Liver (tissue), 9 donors: Measurements from ENCODE around the gene SLC25A13. TPM values are rescaled to one million over a fixed set of nuclear protein-coding genes. Genes with fewer than 3 reads are reported as not detected.

Experiments
- DNase-seq: peaks from one replicate; pipeline ENCODE4 v3.0.0-alpha.2; 2017; ENCODE audit warnings: low spot score
- H3K27ac ChIP-seq, 2 donors: one replicate each; pipeline ENCODE4 v1.7.0; 2013; ENCODE audit warnings: inconsistent platforms in 2 of 2, low read length in 2 of 2, control low read depth in 1 of 2, low read depth in 1 of 2, mild to moderate bottlenecking in 1 of 2
- H3K27me3 ChIP-seq, 4 donors: one replicate each; pipeline versions ENCODE4 v1.6.1 to v1.7.0; 2013; ENCODE audit warnings: low read length in 3 of 4, inconsistent platforms in 1 of 4, mild to moderate bottlenecking in 1 of 4, moderate library complexity in 1 of 4; ENCODE audit not compliant: control insufficient read depth in 4 of 4, insufficient read depth in 4 of 4
- H3K36me3 ChIP-seq, 4 donors: one replicate each; pipeline versions ENCODE4 v1.6.1 to v1.7.0; 2013; ENCODE audit warnings: low read length in 3 of 4, mild to moderate bottlenecking in 3 of 4, low read depth in 1 of 4, moderate library complexity in 1 of 4; ENCODE audit not compliant: control insufficient read depth in 4 of 4, insufficient read depth in 3 of 4
- H3K4me1 ChIP-seq, 4 donors: one replicate each; pipeline versions ENCODE4 v1.6.1 to v1.7.0; 2013; ENCODE audit warnings: low read length in 3 of 4, mild to moderate bottlenecking in 3 of 4, moderate library complexity in 1 of 4; ENCODE audit not compliant: control insufficient read depth in 4 of 4, insufficient read depth in 4 of 4
- H3K4me3 ChIP-seq, 3 donors: one replicate each; pipeline versions ENCODE4 v1.6.1 to v1.7.0; 2013; ENCODE audit warnings: low read length in 3 of 3, control low read depth in 1 of 3, low read depth in 1 of 3, mild to moderate bottlenecking in 1 of 3
- H3K9ac ChIP-seq, 2 donors: one replicate each; pipeline ENCODE4 v1.7.0; 2013; ENCODE audit warnings: low read length in 2 of 2, mild to moderate bottlenecking in 2 of 2, moderate library complexity in 2 of 2, control low read depth in 1 of 2, low read depth in 1 of 2
- H3K9me3 ChIP-seq, 4 donors: one replicate each; pipeline versions ENCODE4 v1.6.1 to v1.7.0; 2013; ENCODE audit warnings: low read length in 3 of 4; ENCODE audit not compliant: control insufficient read depth in 4 of 4
- ATF3 ChIP-seq: IDR thresholded peaks from 2 replicates; pipeline ENCODE4 v1.6.1; 2016; ENCODE audit warnings: antibody characterized with exemption
- CTCF ChIP-seq: fragments of 150-350 bp; IDR thresholded peaks from 2 replicates; pipeline ENCODE4 v1.5.1; 2017; ENCODE audit warnings: improper control_type of control experiment, low read depth, low read length; ENCODE audit not compliant: missing input control
- EGR1 ChIP-seq, 2 donors: IDR thresholded peaks; 2 replicates each; pipeline ENCODE4 v1.6.1; 2016 to 2018; ENCODE audit warnings: antibody characterized with exemption in 2 of 2, low read depth in 2 of 2
- FOXA1 ChIP-seq: IDR thresholded peaks from 2 replicates; pipeline ENCODE4 v1.6.1; 2016; ENCODE audit warnings: antibody characterized with exemption
- GABPA ChIP-seq, 2 donors: IDR thresholded peaks in 1 of 2; conservative IDR thresholded peaks in 1 of 2; 2 replicates each; pipeline ENCODE4 v1.6.1; 2016; ENCODE audit warnings: antibody characterized with exemption in 2 of 2, mild to moderate bottlenecking in 1 of 2, moderate library complexity in 1 of 2
- HNF4A ChIP-seq, 2 donors: conservative IDR thresholded peaks; 2 replicates each; pipeline ENCODE4 v1.6.1; 2016; ENCODE audit warnings: antibody characterized with exemption in 2 of 2, mild to moderate bottlenecking in 2 of 2
- HNF4G ChIP-seq: IDR thresholded peaks from 2 replicates; pipeline ENCODE4 v1.6.1; 2016; ENCODE audit warnings: antibody characterized with exemption
- JUND ChIP-seq, 2 donors: IDR thresholded peaks; 2 replicates each; pipeline ENCODE4 v1.6.1; 2016; ENCODE audit warnings: antibody characterized with exemption in 2 of 2
- NR2F2 ChIP-seq: IDR thresholded peaks from 2 replicates; pipeline ENCODE4 v1.6.1; 2016; ENCODE audit warnings: antibody characterized with exemption
- RAD21 ChIP-seq, 2 donors: IDR thresholded peaks; 2 replicates each; pipeline ENCODE4 v1.6.1; 2016; ENCODE audit warnings: antibody characterized with exemption in 2 of 2, mild to moderate bottlenecking in 2 of 2
- RXRA ChIP-seq, 2 donors: IDR thresholded peaks; 2 replicates each; pipeline ENCODE4 v1.6.1; 2017 to 2018; ENCODE audit warnings: antibody characterized with exemption in 2 of 2, mild to moderate bottlenecking in 1 of 2
- SP1 ChIP-seq: IDR thresholded peaks from 2 replicates; pipeline ENCODE4 v1.6.1; 2018; ENCODE audit warnings: antibody characterized with exemption, mild to moderate bottlenecking
- YY1 ChIP-seq: IDR thresholded peaks from 2 replicates; pipeline ENCODE4 v1.6.1; 2016; ENCODE audit warnings: antibody characterized with exemption, mild to moderate bottlenecking
- WGBS: extraction: QIAGEN DNeasy Blood & Tissue Kit; methylation state at CpG from one replicate; pipeline ENCODE4 v1.1.7; 2013; 5-methylcytosine and 5-hydroxymethylcytosine counted together
- polyA plus RNA-seq, 2 donors: library from polyadenylated mRNA; stranded (reverse) in 1 of 2; unstranded in 1 of 2; fragments of 200-250 nt in 1 of 2; fragments of >200 nt in 1 of 2; fragmentation: Nextera tagmentation in 1 of 2; extraction: Ambion mirVana in 1 of 2; gene quantifications; one replicate each; pipeline versions ENCODE4 v1.2.1 to v1.2.3, GENCODE V29; 2013 to 2015
- total RNA-seq, 2 donors: library from RNA; depleted of rRNA; stranded (reverse); fragments of >200 nt; gene quantifications; one replicate each; pipeline ENCODE4 v1.2.3, GENCODE V29; 2014
- TF ChIP-seq, protein P1 (sequence below): IDR thresholded peaks from 2 replicates; pipeline ENCODE4 v1.6.1; 2016; ENCODE audit warnings: antibody characterized with exemption, mild to moderate bottlenecking
- TF ChIP-seq, protein P2 (sequence below): IDR thresholded peaks from 2 replicates; pipeline ENCODE4 v1.6.1; 2016; ENCODE audit warnings: antibody characterized with exemption
- TF ChIP-seq, protein P3 (sequence below): IDR thresholded peaks from 2 replicates; pipeline ENCODE4 v1.6.1; 2016; ENCODE audit warnings: antibody characterized with exemption
- donor health status: healthy.
- donor health status: healthy.
- donor health status: healthy.
- donor health status: healthy.
- donor health status: healthy.

Gene SLC25A13
- total and polyA plus RNA-seq, 4 donors: 45.6 to 116 (median 63.9) TPM

DNA sequence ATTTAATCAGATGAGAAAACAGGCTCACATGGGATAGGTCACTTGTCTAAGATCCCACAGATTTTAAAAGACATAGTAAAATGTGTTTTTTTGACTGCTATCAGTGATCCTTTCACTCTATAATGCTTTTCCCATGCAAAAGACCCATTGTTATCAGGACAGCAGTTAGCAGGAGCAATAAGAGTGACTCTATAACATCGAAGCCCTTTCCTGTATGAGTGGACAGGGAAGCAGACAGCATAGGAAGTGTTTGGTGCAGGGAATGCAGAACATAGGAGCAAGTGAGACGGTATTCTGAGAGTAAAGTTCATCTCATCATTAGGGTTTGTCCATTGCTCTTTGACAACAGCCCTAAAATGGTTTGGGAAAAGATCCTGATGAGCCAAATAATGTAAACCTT lies 68.5 kb downstream of the SLC25A13 start:
- DNase-seq: no peak
- Histone ChIP-seq H3K9ac (no peak overlapping the region), H3K27ac (no peak overlapping the region), H3K4me3 (no peak overlapping the region), H3K4me1 (peaks cover 2 to 25% (median 7%) of the 10 kb centered on the region in 4 donors), H3K9me3 (no peaks in the 10 kb centered on the region), H3K27me3 (no peaks in the 10 kb centered on the region), H3K36me3 (no peaks in the 10 kb centered on the region)
- 54% methylated on average over 2 of the region's 2 CpGs for WGBS
- no peak for TF ChIP-seq RAD21 (IDR thresholded peaks at IDR 0.05)
- no peak for TF ChIP-seq YY1
- TF ChIP-seq SP1: no peak
- TF ChIP-seq GABPA (IDR thresholded peaks at IDR 0.05 in 1 of 2, conservative IDR thresholded peaks at IDR 0.05 in 1 of 2): no peak
- TF ChIP-seq, protein P1, sequence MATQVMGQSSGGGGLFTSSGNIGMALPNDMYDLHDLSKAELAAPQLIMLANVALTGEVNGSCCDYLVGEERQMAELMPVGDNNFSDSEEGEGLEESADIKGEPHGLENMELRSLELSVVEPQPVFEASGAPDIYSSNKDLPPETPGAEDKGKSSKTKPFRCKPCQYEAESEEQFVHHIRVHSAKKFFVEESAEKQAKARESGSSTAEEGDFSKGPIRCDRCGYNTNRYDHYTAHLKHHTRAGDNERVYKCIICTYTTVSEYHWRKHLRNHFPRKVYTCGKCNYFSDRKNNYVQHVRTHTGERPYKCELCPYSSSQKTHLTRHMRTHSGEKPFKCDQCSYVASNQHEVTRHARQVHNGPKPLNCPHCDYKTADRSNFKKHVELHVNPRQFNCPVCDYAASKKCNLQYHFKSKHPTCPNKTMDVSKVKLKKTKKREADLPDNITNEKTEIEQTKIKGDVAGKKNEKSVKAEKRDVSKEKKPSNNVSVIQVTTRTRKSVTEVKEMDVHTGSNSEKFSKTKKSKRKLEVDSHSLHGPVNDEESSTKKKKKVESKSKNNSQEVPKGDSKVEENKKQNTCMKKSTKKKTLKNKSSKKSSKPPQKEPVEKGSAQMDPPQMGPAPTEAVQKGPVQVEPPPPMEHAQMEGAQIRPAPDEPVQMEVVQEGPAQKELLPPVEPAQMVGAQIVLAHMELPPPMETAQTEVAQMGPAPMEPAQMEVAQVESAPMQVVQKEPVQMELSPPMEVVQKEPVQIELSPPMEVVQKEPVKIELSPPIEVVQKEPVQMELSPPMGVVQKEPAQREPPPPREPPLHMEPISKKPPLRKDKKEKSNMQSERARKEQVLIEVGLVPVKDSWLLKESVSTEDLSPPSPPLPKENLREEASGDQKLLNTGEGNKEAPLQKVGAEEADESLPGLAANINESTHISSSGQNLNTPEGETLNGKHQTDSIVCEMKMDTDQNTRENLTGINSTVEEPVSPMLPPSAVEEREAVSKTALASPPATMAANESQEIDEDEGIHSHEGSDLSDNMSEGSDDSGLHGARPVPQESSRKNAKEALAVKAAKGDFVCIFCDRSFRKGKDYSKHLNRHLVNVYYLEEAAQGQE: no peak
- no peak for TF ChIP-seq NR2F2
- no peak for TF ChIP-seq EGR1 (IDR thresholded peaks at IDR 0.05; ENCODE audit: low read depth in 2 of 2)
- no peak for TF ChIP-seq FOXA1
- no peak for TF ChIP-seq JUND (IDR thresholded peaks at IDR 0.05)
- TF ChIP-seq HNF4A (conservative IDR thresholded peaks at IDR 0.05): no peak
- TF ChIP-seq, protein P2, sequence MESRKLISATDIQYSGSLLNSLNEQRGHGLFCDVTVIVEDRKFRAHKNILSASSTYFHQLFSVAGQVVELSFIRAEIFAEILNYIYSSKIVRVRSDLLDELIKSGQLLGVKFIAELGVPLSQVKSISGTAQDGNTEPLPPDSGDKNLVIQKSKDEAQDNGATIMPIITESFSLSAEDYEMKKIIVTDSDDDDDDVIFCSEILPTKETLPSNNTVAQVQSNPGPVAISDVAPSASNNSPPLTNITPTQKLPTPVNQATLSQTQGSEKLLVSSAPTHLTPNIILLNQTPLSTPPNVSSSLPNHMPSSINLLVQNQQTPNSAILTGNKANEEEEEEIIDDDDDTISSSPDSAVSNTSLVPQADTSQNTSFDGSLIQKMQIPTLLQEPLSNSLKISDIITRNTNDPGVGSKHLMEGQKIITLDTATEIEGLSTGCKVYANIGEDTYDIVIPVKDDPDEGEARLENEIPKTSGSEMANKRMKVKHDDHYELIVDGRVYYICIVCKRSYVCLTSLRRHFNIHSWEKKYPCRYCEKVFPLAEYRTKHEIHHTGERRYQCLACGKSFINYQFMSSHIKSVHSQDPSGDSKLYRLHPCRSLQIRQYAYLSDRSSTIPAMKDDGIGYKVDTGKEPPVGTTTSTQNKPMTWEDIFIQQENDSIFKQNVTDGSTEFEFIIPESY: no peak

DNA sequence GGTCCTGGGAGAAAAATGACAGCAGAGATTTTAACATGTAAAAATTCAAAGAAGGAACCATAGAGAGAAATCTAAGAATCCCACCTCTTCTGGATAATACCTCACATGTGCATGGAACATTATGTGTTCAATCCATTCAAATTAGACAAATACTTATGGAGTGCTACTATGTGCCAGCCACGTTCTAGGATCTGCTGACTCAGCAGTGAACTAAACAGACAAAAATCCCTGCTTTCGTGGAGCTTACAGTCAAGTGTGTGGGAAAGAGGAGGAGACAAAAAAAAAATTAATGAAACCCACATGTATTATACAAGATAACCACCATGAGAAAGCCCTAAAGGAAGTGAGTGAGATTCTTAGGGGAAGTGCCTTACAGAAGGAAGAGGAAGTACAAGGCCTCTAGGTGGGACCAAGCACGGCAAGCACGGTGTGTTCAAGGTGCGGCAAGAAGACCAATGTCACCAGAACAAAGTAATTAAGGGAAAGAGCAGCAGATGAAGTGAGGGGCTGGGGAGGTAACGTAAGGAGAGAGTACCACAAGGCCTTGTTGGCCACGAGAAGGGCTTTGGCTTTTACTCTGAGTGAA lies 71.0 kb downstream of the SLC25A13 start:
- 66% methylated on average over 7 of the region's 7 CpGs for WGBS
- no peaks in the 10 kb centered on the region for H3K27me3 ChIP-seq
- no peaks in the 10 kb centered on the region for H3K36me3 ChIP-seq
- DNase-seq: no peak
- no peak for TF ChIP-seq NR2F2
- no peak for TF ChIP-seq RXRA (IDR thresholded peaks at IDR 0.05)
- TF ChIP-seq, protein P1: no peak
- TF ChIP-seq JUND (IDR thresholded peaks at IDR 0.05): no peak
- TF ChIP-seq YY1: no peak
- no peak for TF ChIP-seq CTCF
- no peak for TF ChIP-seq GABPA (IDR thresholded peaks at IDR 0.05 in 1 of 2, conservative IDR thresholded peaks at IDR 0.05 in 1 of 2)
- TF ChIP-seq ATF3: no peak
- TF ChIP-seq, protein P3, sequence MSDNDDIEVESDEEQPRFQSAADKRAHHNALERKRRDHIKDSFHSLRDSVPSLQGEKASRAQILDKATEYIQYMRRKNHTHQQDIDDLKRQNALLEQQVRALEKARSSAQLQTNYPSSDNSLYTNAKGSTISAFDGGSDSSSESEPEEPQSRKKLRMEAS: no peak
- no peak for TF ChIP-seq SP1
- no peak for TF ChIP-seq HNF4G
- no peak overlapping the region for H3K9ac ChIP-seq
- no peak overlapping the region for H3K4me3 ChIP-seq
- H3K27ac ChIP-seq: no peak overlapping the region
- peaks cover 3 to 44% (median 21%) of the 10 kb centered on the region in 4 donors for H3K4me1 ChIP-seq
- no peaks in the 10 kb centered on the region for H3K9me3 ChIP-seq
